NCI-H2081 treated with DMSO at 0.1 percent for 48 hours (cell line): ENCODE results near the gene GP1BB.

ENCODE experiments used
- DNase-seq: peaks from one replicate; lab custom pipeline; 2025; lab: John Stamatoyannopoulos, UW

GP1BB gene

GRCh38 chr22:19727310-19728150 lies 4.2 kb downstream of the GP1BB start:
- no peak for DNase-seq

- no peak for DNase-seq
These were observed 4.9 kb downstream of the GP1BB start for GRCh38 chr22:19728271-19728670.

- no peak for DNase-seq
These were observed 5.5 kb downstream of the GP1BB start for GRCh38 chr22:19728836-19729235.

DNA sequence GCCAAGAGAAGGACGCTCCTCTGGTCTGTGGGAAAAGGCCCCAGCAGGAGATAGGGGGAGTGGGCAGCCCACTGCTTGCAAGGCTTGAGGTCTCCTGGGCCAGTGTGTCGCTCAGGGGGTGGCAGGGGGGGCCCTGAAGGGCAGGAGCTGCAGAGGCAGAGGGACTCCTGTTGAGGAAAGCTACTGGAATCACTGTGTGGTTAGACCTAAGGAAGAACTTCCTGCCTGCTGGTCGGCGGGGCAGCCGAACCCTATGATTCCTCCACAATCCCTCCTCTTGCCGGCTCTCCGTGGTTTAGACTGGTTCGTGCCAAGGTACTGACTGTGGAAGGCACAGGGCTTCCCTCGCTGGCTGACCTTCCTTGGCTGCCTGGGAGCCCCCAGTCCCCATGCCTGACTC lies 6.2 kb downstream of the GP1BB start:
- DNase-seq, result no peak

DNA sequence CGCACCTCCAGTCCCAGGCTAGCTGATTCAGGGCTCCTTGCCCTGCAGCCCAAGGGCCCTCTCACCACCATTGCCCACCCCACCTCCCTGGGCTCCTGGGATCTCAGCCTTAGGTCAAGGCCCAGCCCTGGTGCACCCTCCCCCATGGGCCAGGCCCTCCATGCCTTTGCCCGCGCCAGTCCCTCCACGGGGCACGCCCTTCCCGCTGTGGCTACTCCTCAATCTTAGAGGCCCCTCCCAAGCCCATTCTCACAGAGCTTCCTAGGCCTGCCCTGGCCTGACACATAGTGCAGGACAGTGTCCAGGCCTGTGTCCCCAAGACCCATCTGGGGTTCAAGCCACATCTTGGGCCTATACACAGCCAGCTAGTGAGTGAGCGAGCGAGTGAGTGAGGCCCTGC lies 6.9 kb downstream of the GP1BB start:
- no peak for DNase-seq

DNA sequence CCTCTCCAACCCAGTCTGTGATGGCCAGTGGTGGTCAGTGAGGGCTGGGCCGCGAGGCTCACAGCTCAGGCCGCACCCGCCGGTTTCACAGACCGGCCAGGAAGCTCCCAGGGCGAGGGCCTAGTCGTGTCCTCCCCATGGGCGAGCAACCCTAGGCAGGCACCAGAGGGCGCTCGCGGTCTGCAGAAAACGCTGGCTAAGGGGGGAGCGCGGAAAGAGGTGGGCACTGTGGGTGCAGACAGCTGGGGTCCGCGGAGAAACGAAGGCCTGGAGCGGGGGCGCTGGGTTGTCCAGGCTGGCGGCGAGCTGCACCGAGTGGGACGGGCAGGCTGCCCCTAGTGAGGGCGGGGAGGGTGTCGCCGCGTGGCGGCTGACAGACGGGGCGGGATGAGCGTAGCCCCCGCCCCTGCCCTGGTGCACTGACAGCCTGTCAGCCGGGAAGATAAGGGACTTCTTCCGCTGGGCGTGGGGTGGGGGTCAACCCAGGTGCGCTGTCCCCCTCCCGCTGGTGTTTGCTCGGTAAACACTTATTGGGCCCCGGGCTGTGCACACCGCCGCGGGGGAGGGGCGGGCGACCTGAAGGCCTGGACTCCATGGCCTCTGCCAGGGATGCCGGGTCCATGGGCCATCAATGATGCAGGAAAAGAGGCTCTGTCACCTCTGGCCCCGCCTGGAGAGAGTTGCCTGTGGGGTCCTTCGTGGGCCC lies 7.5 kb downstream of the GP1BB start:
- DNase-seq, result no peak

- DNase-seq, result no peak
These were observed 8.2 kb downstream of the GP1BB start for GRCh38 chr22:19731361-19732135.

- no peak for DNase-seq
These were observed 9.2 kb downstream of the GP1BB start for GRCh38 chr22:19732403-19733113.

- no peak for DNase-seq
These were observed 10.4 kb downstream of the GP1BB start for GRCh38 chr22:19733755-19734154.

- no peak for DNase-seq
These were observed 10.8 kb downstream of the GP1BB start for GRCh38 chr22:19734163-19734562.

DNA sequence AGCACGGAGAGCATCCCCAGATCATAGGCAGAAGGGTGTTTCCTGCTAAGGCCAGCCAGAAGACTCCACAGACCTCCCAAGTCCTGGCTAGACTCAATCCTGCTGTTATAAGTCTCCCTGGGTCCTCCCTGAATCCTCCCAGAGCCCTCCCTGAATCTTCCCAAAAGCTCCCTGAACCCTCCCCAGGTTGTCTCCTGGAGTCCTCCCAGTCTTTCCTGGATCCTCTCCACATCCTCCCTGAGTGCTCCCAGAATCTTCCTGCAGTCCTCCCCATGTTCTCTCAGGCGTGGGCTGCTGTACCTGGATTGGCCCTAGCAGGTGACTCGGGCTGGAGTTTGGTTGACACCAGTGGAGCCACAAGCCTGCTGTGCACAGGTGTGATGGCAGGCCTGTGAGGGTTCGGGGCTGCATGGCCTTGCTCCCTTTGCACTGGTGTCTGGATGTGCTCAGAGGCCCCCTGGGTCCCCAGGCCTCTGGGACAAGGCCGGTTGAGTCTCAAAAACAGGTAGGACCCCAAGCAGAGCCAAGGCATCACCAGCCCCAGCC lies 11.6 kb downstream of the GP1BB start:
- DNase-seq, result no peak

DNA sequence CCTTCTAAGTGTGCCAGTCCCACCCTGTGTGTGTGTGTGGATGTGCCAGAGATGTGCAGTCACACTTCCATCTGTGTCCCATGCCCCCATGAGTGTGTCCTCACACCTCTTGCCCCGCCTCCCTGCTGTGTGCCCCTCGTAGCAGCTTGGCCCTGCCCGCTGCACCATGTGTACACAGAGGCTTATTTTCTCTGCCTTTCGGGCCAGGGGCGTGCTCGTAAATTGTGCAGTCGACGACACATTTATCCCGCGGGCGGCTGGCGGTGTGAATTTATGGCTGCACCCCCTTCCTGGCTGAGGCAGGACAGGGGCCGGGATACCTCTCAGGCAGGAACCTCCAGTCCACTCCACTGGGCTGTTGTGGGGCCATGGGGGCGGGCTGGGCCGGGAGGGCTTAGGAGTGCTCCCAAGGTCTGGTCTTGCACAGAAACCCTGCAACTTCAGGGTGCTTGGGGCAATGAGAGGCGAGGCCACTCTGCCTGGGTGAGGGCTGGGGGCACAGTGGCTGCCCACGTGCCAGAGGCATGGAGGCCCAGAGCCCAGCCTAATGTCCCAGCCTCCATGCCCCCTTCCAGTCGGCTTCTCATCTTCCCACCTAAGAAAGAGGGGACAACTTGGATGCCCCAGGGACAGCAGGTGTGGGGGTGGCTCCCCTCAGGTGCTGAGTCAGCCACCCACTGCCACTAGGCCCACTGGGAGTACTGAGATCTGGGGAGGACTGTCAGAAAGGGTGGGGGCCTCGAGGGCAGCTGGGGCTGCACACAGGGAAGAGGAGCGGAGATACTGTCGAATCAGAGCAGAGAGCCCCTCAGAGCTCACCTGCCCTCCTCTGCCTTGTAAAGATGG lies 12.5 kb downstream of the GP1BB start:
- DNase-seq, result no peak

DNA sequence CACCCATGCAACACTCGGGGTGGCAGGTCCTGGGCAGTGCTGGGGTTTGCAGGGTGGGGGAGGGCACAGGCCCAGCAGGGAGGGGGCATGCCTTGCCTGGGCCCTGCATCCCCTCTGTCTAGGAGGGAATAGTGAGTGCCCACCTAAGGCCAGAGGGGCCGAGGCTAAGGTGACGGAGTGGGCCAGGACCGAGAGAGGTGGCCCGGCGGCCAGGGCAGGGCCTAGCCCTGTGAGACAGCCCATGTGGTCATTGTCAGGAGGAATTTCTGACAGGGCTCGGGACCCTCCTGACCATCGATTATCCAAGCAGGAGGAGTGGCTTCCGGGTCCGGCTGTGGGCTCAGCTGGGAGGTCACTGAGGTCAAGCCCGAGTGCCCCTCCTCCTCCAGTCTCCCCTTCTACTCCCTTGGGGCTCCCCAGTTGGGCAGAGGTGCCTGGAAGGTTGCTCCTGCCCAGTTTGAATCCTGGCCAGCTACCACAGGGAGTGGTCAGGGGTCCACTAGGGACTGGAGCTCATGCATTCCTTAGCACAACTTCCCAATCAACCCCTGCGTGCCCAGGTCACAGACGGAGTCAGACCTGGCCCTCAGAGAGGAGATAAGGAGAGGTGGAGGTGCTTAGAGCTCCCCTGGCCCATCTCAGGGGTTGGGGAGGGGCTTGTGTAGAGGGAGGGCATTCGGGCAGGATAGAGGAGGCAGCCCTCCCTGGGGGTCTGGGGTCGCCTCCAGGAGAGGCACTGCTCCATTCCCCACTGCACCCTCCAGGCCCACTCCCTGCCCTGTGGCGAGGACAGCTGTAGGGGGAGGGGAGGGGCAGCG lies 14.7 kb downstream of the GP1BB start:
- DNase-seq, result no peak

DNA sequence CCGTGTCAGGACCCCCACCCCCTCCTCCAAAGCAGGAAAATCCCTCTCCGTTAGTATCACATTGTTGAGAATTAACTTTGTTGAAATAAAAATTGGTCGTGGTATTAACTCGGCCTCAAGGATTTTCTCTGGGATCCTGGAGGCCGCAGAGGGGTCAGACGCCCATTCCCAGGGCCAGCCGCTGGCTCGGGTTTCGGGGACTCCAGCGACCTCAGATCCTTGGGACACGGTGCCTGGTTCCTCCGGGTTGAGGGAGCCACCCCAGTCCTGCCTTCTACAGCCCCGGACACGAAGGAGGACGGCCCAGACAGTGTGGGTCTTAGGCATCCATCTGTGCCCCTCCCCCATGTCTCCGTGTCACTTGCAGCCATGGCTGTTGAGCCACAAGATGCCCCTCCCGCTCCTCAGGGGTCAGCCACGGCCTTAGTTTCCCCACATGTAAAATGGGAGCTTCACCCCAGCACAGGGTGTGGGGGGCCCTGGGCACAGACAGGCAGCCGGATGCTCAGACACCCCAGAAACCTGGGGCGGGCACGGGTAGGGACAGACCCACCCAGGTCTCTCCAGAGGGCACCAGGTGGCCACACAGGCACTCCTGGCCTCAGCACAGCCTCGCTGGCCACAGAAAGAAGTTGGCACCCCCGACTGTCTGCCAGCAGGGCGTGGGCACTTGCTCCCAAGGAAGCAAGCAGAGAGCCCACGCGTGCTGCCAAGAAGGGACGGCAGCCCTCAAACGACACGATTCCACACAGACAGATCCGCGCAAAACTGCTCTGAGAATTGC lies 15.5 kb downstream of the GP1BB start:
- no peak for DNase-seq

GRCh38 chr22:19739448-19739895 lies 16.1 kb downstream of the GP1BB start:
- DNase-seq, result no peak

DNA sequence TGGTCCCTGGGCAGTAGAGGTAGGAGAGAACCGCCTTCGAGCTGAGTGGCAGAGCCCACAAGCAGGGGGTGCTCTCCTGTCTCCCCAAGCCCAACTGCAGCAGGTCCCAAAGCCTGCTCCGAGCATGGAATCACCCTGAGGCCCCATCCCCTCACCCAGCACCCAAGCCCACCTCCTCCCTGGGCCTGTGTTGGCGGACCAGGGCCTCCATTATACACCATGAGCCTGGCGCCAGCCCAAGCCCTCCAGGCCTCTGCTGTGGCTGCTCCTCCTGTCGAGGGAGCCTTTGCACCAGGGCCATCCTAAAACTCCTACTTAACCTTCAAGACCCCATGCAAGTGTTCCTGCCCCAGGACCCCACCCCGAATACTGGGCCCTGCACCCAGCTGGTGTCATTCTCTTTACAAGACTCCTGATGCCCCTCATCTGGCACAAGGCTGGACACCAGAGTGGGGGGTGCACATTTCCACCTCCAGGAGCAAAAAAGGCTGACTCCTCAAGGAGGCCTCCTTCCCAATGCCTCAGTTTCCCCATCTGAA lies 16.6 kb downstream of the GP1BB start:
- no peak for DNase-seq

DNA sequence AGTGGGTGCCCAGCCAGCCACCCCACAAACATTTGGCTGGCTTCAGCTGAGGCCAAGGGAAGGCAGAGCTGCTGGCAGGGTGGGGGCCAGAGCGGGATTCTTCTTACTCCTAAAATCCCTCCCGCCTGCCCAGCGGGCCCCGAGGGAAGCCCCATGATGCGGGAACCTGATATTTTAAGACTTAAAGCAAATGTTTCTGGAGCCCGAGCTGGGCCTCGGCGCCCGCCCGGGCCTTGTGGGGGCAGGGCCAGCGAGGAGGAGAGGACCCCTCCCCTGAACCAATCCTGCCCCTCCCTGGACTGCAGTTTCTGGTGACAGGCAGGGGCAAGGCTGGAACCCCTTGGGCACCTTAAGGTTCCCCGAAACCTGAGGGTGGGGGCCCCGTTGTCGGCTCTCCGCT lies 17.2 kb downstream of the GP1BB start:
- DNase-seq, result no peak

DNA sequence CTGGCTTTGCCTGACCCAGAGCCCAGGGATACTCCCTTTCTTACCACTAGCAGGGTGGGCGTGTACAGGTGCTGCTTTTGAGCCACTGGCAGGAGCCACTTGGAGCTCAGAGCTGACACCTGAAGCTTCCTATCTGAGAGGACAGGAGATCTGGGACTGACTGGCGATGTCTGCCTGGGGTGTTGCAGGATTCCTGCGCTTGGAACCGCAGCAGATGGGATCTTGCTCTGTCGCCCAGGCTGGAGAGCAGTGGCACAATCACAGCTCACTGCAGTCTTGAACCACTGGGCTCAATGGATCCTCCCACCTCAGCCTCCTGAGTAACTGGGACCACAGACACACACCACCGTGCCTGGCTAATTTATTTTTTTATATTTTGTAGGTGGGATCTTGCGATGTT lies 17.7 kb downstream of the GP1BB start:
- no peak for DNase-seq
